CD4-positive, alpha-beta T cell treated with Interleukin-4 for 4 hours (primary cell): ENCODE measurements around the gene ITGB2.
"Not testable (repeated sequence)": the region's sequence is repeated elsewhere in the genome, so short reads cannot be mapped to it uniquely, and the experiment has no call there.

Experiments
- DNase-seq: peaks from one replicate; pipeline ENCODE4 v3.0.0-alpha.2; 2020

The ITGB2 gene

DNA sequence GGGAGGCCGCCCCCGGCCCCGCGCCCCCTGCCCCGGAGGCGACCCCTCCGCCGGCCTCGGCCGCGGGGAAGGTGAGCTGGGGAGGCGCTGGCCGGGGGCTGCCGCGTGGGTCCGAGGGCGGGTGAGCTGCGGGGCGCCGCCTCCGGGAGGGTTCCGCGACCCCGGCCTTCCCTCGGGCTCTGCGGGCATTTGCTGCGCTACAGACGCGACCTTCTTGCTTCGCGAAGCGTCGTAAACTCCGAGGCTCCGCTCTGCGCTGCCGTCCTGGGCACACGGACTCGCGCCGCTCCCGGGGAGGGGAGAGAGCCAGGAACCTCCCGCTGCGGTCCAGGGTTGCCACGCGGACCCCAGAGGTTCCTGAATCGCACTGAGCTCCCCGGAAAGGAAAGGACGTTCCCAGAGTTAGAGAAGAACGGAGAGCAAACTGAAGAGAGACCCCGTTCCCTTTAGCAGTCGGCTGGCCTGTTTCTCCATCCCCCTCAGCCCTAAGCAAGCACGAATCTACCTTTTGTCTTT is 19.5 kb upstream of the ITGB2 start:
- no peak for DNase-seq

DNA sequence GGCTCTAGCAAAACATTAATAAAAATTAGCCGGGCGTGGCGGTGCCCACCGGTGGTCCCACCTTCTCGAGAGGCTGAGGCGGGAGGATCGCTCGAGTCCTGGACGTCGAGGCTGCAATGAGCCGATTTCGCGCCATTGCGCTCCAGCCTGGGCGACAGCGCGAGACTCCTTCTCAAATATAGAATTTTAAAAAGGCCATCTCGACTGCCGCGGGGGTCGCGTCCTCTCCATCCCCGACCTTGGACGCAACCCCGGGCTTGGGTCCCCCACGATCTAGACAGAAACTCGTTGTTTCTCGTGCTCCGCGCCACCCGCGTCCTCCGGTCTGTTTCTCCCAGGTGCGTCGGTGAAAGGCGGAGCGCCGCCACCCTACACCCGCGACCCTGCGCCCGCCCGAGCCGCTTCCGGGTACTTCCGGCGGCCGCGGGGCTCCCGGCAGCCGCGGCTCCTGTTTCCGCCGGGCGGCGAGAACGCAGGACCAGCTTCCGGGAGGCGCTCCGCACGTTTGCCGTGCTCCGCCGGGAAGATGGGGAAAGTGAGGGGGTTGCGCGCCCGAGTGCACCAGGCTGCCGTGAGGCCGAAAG is 18.9 kb upstream of the ITGB2 start, which contains the start of gene SLX9:
TSS of gene SLX9 (plus strand) at position 498 of the 584 bp plus-strand sequence. CDS start at position 527, 29 bp downstream.
- peak; percentile 75 for DNase-seq

DNA sequence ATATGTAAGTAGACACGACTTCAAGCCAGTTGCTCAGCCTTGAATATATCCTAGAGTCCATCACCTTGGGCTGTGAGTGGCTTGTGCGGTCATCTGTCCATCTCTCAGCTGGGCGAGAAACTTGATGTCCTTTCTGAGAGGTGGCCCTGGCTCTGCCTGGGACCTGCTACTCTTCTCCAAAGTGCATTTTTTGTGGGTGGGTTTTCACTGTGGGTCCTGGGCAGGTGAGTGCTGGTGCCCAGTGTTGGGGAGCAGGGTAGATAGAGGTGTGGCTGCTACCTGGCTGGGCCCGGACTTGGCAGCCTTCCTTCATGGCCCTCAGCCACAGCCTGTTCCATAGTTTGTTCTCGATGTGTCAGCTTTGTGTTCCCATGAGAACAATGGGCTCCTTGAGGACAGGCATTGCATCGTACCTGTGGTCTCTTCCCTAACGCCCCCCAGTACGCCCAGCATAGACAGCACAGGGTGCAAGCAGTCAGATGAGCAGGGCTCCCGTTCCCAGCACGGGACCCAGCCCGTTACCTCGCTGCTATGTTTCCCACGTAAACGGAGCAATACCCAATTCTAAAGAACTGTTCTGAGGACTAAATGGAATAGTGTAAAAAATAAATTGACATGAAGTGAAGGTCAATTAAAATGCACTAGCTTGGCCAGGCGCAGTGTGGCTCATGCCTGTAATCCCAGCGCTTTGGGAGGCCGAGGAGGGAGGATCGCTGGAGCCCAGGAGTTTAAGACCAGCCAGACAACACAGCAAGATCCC is 18.3 kb upstream of the ITGB2 start:
- no peak for DNase-seq

DNA sequence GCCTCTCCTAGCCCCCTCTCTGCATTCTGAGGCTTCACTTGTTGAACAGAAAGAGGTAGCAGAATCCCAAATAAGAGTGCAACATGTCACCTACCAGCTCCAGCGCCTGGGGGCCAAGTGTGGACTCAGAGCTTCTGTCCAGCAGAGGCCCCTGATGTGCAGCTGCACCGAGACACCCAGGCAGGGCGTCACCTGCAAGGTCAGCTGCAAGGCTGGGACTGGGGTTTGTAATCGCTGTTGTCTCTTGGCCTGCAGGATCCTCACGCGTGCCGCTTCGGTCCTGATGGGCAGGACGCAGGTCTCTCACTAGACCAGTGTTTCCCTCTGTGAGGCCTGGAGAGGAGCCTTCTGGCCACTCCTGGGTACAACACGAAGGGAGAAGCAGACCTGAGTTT is 14.8 kb upstream of the ITGB2 start:
- no peak for DNase-seq

DNA sequence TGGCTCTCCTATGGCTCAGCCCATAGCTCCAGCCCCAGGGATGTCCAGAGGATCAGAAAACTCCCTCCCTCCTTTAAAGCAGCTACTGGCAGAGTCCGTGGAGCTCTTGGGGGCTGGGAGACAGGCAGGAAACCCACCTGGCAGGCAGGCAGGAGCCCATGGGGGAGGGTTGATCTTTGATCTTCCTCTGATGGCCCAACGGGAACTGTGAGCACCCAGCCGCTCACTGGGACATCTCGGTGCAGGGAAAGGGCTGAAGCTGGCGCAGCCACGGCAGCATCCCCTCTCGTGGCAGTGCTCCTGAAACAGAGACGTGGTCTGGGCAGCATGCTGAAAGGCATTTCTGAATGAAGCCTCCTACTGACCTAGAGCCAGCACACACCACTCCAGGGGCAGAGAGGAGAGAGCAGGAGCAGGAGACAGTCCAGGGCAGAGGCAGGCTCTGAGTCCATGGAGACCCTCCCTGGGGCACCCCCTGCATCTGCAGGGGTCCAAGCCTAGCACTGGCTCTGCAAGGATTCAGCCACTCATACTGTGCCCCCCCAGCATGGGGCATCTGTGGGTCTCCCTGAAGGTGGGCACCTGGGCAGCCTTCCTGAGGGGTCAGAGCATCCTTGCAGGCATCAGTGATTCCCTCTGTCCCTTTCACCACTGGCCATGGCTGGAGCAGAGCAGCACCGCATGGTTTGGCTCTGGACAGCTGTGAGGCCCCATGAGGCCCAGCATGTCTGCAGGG is 14.3 kb upstream of the ITGB2 start:
- DNase-seq: no peak

DNA sequence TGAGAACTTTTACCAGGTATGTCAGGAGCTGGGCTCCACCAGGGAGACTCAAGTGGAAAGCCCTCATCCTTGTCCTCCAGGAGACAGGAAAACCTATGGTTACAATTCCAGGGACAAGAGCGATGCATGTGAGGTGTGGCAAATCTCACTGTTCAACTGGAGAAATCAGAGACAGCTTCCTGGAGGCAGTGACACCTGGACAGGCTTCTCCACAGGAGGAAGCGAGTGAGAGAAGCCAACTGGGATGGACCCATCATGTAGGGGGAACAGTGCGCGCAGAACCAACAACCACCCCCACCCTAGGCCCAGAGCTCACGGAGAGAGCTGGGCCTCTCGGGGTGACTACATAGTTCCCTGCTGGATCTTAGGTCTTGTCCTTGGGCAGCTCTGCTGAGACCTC is 13.6 kb upstream of the ITGB2 start:
- DNase-seq: no peak

DNA sequence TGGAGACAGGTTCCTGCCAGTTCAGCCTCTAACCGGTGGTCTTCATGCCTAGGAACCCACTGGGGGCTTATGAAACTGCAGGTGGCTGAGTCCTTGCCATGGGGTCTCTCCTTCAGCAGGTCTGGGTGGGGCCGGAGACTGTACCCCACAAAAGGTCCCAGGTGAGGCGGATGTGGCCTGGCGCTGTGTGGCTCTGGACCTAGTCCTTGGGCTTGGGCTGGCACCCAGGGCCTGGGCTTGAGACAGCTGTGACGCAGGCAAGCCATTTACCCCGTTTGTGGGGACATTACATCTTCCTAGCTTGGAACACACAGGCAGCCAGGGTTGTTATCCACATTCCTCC is 13.2 kb upstream of the ITGB2 start:
- DNase-seq: no peak

DNA sequence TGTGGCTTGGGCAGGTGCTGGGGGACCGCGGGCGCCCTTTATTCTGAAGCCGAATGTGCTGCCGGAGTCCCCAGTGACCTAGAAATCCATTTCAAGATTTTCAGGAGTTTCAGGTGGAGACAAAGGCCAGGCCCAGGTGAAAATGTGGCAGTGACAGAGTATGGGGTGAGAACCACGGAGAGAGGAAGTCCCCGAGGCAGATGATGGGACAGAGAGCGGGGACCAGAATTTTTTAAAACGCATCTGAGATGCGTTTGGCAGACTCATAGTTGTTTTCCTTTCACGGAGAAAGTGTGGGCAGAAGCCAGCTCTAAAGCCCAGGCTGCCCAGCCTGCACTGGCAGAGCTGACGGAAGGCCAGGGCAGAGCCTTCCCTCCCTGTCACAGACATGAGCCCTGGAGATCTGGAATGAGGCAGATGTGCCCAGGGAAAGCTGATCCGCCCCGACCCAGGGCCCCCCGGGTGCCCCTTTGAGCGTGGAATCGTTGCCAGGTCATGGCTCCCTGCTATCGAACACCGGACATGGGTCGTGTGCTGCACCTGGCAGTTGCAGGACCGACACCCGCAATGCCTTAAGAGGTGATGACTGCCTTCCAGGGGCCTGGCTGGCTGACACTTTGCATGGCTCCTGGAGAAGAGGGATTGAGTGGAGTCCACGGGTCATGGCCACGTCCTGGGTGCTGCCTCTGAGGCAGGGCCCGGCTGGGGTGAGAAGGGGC is 12.7 kb upstream of the ITGB2 start:
- no peak for DNase-seq

DNA sequence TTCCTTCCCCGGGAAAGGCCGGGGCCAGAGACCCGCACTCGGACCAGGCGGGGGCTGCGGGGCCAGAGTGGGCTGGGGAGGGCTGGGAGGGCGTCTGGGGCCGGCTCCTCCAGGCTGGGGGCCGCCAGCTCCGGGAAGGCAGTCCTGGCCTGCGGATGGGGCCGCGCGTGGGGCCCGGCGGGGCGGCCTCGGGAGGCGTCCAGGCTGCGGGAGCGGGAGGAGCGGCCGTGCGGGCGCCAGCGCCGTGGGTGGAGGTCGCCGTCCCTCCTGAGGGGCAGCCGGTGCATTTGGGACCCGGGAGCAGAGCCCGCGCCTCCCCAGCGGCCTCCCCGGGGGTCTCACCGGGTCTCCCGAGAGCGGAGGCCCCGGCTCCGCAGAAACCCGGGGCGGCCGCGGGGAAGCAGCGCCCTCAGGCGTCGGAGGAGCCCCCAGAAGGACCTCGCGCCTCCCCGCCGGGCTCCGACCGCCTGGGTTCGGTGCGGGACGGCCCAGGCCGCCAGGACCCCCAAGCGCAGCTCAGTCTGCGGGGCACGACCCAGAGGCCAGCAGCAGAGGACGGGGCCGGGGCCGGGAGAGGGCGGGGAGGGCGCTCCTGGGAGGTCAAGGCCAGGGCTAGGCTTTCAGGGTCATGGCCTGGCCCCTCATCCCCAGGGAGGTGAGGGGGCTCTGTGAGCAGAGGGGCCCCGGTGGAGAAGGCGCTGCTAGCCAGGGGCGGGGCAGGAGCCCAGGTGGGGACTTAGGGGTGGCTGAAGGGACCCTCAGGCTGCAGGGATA is 11.9 kb upstream of the ITGB2 start:
- DNase-seq: peak; percentile 56

DNA sequence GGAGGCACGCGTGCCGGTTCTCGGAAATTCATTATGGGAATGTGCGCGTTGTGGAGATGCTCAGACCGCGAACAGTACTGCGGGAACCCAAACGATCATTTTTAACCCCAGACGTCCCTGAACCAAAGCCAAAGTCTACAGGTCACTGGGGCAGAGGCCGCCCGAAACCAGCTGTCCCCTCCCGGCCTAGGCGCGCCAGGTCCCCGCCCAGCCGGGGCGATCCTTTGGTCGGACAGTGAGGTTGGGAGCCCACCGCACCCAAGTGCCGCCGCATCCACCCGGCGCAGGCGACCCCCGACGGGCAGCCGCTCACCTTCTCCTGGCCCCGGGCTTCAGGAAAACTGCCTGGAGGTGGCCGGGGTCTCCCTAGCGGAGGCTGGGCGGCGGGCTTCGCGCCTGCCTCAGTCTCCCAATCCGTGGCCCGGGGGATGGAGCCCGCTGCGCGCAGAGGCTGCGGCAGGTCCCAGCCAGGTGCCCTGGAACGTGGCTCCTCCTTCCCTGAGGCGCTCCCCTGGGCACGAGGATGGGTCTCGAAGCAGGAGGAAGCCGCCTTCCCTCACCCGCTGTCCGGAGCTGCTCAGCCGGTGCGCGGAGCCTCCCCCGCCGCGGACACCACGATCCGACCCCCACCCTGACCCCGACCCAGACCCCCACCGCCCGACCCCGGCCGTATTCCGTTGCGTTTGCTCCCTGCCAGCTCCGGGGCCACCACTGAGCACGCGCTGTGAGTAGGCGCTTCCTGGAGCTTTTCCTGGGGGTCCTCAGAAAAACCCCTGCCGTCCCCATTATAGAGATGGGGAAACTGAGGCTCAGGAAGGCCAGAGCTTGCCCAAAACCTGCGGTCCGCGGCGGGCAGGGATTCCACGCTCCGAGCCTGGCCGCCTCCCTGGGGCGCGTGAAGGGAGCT is 11.1 kb upstream of the ITGB2 start:
- no peak for DNase-seq

DNA sequence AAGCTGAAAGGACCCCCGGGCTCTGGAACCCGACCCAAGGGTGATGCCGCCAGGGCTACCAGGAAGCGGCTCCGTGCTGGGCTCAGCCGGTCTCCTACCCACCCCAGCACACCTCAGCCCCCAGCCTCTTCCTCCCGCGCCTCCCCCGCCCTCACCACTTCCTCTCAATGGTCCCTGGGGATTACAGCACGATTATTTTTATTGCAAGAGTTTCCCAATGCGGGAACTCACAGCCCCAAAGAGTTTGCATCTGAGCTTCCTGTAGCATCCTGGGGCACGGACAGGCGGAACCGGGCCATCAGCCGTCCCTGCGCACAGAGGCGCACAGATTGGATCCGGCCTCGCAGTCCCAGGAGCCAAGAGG is 10.4 kb upstream of the ITGB2 start:
- DNase-seq: no peak

DNA sequence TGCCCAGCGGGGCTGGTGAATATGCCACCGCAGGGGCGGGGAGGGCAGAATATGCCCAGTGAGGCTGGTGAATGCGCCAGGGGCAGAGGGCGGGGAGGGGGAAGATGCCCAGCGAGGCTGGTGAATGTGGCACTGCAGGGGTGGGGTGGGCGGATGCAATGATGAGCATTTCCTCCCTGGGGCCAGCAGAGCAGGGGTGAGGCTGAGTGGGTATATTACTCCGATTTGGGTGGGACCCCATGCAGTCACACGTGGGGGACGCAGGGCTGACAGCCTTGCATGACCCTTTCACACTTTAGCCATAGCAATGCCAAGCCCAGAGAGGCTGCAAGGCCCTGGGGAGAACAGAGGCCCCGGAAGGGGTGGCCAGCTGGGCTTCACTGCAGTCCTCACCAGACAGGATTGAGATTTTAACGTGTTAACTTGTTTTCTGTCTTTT is 9.9 kb upstream of the ITGB2 start:
- peak; percentile 81 for DNase-seq

DNA sequence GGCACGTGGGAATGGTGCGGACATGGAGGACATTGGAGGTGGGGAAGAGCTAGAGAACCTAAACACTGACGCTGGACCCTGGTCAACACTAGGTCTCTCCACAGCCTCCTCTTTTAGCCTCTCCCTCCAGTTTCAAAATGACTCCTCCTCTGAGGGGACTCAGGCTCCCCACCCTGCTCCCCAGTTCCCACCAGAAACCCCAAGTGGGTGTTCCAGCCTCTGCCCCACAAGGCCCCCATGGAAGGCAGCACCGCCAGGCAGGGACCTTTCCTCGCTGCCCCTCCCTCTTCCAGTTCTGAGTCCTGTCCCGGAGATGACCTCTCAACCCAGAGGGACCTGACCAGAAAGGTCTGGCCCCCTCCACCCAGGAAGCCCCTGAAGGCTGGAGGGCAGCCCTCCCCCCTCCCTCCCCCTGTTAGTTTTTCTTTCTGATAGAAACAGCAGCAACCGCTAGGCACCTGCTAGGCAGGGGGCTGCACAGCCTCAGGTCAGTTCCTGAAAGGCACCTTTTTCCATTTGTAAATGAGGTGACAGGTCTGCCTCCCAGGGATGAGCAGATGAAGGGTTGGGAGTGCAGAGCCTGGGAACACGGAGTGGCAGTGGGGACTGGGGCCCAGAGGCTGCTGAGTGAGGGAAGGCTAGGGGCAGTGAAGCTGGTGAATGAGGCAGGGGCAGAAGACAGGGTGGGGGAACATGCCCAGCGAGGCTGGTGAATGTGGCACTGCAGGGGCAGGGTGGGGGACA is 9.3 kb upstream of the ITGB2 start:
- DNase-seq: no peak

DNA sequence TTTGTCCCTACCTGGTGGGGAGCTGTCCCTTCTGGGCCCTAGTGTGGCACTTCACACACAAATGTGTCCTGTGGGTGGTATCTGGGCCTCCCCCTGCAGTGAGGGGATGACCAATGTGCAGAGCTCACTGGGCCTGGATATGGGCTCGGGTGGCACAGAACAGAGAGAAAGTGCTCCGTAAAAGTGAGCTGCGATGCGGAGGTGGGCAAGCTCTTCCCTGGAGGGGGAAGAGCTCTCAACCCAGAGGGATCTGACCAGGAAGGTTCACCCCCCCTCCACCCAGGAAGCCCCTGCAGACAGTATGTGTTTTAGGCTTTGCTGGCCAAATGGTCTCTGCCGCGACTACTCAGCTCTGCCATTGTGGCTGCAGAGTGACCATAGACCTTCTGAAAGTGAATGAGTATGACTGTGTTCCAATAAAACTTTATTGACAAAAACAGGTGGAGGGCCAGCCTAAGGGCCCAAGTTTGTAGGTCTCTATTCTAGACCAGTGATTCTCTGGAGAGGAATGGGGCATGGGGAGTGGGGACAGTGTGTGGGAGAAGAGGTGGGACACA is 8.6 kb upstream of the ITGB2 start:
- DNase-seq: no peak

DNA sequence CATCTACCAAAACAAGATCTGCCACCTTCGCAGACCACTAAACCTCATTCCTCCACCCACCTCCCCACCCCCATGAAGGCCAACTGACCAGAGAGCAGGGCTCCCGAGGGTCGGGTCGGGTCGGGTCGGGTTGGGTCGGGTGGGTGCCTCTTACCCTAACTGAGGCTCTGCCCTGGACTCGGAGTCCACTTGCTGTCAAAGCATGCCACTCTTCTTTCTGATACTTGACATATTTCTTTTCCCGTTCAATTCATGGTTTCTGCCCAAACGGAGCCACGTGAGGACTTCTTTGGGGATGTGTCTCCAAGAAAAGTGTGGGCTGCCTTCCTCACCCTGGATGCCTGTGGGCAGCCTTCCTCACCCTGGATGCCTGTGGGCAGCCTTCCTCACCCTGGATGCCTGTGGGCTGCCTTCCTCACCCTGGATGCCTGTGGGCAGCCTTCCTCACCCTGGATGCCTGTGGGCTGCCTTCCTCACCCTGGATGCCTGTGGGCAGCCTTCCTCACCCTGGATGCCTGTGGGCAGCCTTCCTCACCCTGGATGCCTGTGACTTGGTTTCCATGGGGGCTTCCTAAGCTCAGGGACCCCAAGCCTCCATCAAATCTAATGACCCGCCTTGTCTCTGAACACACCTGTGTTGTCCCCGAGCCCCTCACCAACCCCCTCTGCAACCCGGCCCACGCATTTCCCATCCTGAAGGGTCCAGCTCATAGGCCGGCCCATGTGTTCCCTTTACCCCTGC is 8.0 kb upstream of the ITGB2 start:
- not testable (repeated sequence) for DNase-seq

DNA sequence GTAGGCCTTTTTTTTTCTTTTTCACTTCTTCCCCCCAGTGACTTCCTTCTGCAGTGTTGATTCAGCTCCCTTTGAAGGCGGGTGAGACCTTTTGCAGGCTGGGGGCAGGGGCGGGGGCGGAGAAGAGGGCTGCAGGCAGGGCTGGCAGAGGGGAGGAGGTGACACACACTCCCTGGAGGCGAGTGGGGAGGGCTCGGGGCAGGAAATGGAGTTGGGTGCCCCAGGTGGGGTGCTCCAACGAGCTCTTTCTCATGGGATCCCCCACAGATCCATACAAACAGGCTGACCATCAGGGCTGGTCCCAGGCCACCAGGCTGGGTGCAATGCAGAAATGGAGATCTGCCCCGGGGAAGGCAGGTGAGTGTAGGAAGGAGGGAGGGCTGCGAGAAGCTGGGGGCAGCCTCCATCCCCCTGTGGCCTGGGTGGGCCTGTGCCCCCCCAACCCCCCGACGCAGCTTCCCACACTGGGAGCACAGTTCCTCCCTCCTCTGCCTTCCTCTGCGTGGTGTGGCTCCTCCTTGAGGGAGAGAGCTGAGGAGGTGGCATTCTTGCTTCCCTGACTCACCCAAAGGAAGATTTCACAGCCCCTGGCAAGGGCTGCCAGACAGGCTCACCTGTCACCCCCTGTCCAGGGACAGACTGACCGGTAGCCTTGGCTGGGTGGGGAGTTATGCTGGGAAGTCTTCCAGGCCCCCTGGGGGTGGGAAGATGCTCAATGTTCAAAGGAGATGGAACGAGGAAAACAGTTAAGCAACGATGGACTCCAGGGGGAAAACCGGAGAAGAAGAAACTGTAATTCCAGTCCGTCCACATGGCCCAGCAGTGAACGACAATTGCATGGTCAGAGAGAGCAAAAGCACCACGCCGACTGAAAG is 7.1 kb upstream of the ITGB2 start:
- peak; percentile 93 for DNase-seq

DNA sequence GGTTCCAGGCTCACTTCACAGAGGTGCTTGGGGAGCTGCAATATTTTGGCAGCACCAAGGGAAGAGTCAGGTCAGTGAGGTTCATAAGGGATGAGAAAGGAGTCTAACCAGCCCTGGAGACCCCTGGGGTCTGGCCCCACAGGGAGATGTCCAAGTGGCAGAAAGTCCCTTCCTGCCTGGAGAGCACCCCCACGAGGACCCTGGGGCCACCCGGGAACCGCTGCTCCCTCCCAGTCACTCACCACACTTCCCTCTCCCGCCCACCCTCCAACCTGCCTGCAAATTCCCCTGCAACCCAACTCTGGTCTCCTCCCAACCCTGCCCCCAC is 6.5 kb upstream of the ITGB2 start:
- DNase-seq: no peak

DNA sequence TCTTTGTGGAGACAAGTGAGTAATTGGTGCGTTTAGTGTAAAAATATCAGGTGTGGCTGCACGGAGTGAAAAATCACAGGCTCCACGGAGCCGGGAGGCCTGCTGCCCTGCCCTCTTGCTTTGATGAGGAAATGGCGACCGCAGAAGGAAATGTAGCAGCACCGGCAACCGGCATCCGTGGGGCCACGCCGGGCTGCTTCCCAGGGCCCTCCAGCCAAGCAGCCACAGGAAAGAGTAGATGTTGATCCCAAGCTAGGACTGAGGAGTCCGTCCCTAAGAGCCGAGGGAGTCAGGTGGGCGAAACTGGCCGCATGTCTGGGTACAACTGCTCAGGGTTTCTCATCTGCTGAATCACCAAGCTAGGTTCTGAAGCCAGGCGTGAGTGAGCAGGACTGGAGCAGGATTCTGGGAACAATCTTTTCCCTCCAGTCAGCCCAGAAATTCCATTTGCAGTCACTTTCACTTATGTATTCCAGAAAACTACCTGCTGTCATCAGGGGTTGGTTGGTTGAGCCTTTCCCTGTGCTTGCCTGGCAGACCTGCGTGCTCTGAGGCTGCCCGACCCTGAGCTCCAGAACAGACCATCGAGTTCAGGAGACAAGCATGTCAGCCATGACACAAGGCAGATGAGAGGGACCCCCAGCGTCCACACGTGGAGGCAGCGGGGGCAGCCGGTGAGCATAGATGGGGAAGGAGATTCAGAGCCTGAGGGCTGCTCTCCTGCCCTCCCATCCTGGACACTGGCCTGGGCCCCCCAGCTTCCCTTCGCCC is 5.8 kb upstream of the ITGB2 start:
- peak; percentile 70 for DNase-seq
